ENCODE measurements around the gene EMP1.

EMP1 gene

GRCh38 chr12:13173012-13173932 lies 23.3 kb upstream of the EMP1 start:
- no peak for DNase-seq

- no peak for DNase-seq
Measured at GRCh38 chr12:13175499-13175898, 21.0 kb upstream of the EMP1 start.

- no peak for DNase-seq
Measured at GRCh38 chr12:13176256-13176655, 20.3 kb upstream of the EMP1 start.

- DNase-seq, result no peak
Measured at GRCh38 chr12:13177373-13177772, 19.2 kb upstream of the EMP1 start.

- no peak for DNase-seq
Measured at GRCh38 chr12:13177906-13178305, 18.6 kb upstream of the EMP1 start.

GRCh38 chr12:13178568-13179210 lies 17.8 kb upstream of the EMP1 start:
- DNase-seq, result no peak

GRCh38 chr12:13179211-13180074 lies 17.1 kb upstream of the EMP1 start:
- peak; percentile 48 for DNase-seq

- no peak for DNase-seq
Measured at GRCh38 chr12:13181375-13182070, 15.0 kb upstream of the EMP1 start.

- DNase-seq, result no peak
Measured at GRCh38 chr12:13182881-13183280, 13.6 kb upstream of the EMP1 start.

- no peak for DNase-seq
Measured at GRCh38 chr12:13183620-13184019, 12.9 kb upstream of the EMP1 start.

GRCh38 chr12:13186302-13186701 lies 10.2 kb upstream of the EMP1 start:
- DNase-seq, result no peak

GRCh38 chr12:13187399-13187798 lies 9.1 kb upstream of the EMP1 start:
- DNase-seq, result no peak

GRCh38 chr12:13189264-13189663 lies 7.3 kb upstream of the EMP1 start:
- DNase-seq, result no peak

- no peak for DNase-seq
Measured at GRCh38 chr12:13190275-13190674, 6.3 kb upstream of the EMP1 start.

- no peak for DNase-seq
Measured at GRCh38 chr12:13192719-13193118, 3.8 kb upstream of the EMP1 start.

- no peak for DNase-seq
Measured at GRCh38 chr12:13193505-13194231, 2.9 kb upstream of the EMP1 start.

- no peak for DNase-seq
Measured at GRCh38 chr12:13194401-13195110, 2.0 kb upstream of the EMP1 start.

GRCh38 chr12:13195250-13195649 lies 1.3 kb upstream of the EMP1 start:
- DNase-seq, result no peak

- no peak for DNase-seq
Measured at GRCh38 chr12:13195785-13196129, 769 bp upstream of the EMP1 start.

- no peak for DNase-seq
Measured at GRCh38 chr12:13197032-13197431, 506 bp downstream of the EMP1 start.

- no peak for DNase-seq
Measured at GRCh38 chr12:13197526-13198143, 1.1 kb downstream of the EMP1 start.
